Neural cell (in vitro differentiated cells): ENCODE results near the gene NRG3.

ENCODE experiments used
- CTCF ChIP-seq: fragments of 450-650 bp; IDR thresholded peaks from 2 replicates; pipeline ENCODE4 v1.5.1; 2014; ENCODE audit warnings: antibody characterized with exemption, mild to moderate bottlenecking, moderate library complexity; ENCODE audit not compliant: poor library complexity, severe bottlenecking
- EP300 ChIP-seq: fragments of 450-650 bp; conservative IDR thresholded peaks from 2 replicates; pipeline ENCODE4 v1.6.1; 2014; ENCODE audit warnings: antibody characterized with exemption, mild to moderate bottlenecking, moderate library complexity; ENCODE audit not compliant: poor library complexity, severe bottlenecking
- MXI1 ChIP-seq: fragments of 450-650 bp; conservative IDR thresholded peaks from 2 replicates; pipeline ENCODE4 v1.6.1; 2014; ENCODE audit warnings: antibody characterized with exemption, mild to moderate bottlenecking; ENCODE audit not compliant: poor library complexity, severe bottlenecking
- POLR2AphosphoS5 ChIP-seq: IDR thresholded peaks from 2 replicates; pipeline ENCODE4 v1.6.1; 2012

- TF ChIP-seq POLR2AphosphoS5 (no peak), MXI1 (no peak), EP300 (no peak), CTCF (no peak)
Observed at GRCh38 chr10:82252081-82252480, 377.1 kb downstream of the NRG3 start.
